ENCODE results near the gene CCDC112. TPM values are rescaled to one million over a fixed set of nuclear protein-coding genes. Genes with fewer than 3 reads are reported as not detected.
"Not testable (repeated sequence)": the region's sequence is repeated elsewhere in the genome, so short reads cannot be mapped to it uniquely, and the experiment has no call there.

CCDC112 gene
- polyA plus RNA-seq, 6 donors from 2014 or later, result 7.2 to 17.2 (median 11.4) TPM

GRCh38 chr5:115328617-115329274 is 32.3 kb upstream of the CCDC112 start:
- H3K4me3 Mint-ChIP-seq, result peak overlapping the region in 1 of 8 donors; percentile 46
- DNase-seq; H3K27ac Mint-ChIP-seq; ATAC-seq (ENCODE audit: low read depth in 2 of 2); H3K9me3 Mint-ChIP-seq; H3K36me3 Mint-ChIP-seq: not testable (repeated sequence)
- H3K4me1 Mint-ChIP-seq, result peaks cover 7 to 18% (median 15%) of the 10 kb centered on the region in 3 donors
- peaks cover 8 to 25% (median 12%) of the 10 kb centered on the region in 3 donors for H3K27me3 Mint-ChIP-seq

DNA sequence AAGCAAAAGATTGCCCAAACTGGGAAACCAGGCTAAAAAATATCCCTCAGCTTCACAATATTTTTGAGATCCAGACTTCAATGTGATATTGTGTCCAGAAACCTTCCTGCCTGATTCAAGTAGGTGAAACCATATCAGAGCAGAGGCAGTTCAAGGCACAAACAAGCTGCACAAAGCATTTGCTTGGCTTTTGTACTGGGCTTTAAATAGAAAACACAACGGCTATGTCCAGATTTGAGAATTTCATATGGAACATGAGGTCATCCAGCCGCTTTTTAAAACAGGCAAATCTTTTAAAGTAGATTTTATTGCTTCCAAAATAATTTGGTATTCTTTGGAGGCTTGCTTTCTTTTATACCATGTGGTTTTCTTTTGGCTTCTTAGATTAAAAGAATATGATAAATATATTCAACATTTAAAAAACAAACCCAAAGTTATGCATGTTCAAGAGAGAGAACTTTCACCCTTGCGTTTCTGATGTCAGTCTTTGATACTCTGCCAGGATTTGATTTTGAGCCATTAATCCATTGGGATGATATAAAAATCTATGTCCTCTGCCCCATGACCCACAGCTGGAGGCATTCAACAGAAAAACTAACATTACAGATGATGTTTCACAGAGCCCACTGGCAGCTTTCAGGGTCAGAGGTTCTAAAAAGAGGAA is 29.0 kb upstream of the CCDC112 start:
- H3K36me3 Mint-ChIP-seq, result no peaks in the 10 kb centered on the region
- no peak for ATAC-seq (ENCODE audit: low read depth in 2 of 2)
- peaks cover 4 to 13% (median 9%) of the 10 kb centered on the region in 3 donors for H3K4me1 Mint-ChIP-seq
- DNase-seq, result no peak
- H3K27ac Mint-ChIP-seq, result no peak overlapping the region
- peaks cover 0 to 5% (median 0%) of the 10 kb centered on the region in 7 donors for H3K9me3 Mint-ChIP-seq
- no peak overlapping the region for H3K4me3 Mint-ChIP-seq
- H3K27me3 Mint-ChIP-seq, result peaks cover 13 to 39% (median 25%) of the 10 kb centered on the region in 3 donors

DNA sequence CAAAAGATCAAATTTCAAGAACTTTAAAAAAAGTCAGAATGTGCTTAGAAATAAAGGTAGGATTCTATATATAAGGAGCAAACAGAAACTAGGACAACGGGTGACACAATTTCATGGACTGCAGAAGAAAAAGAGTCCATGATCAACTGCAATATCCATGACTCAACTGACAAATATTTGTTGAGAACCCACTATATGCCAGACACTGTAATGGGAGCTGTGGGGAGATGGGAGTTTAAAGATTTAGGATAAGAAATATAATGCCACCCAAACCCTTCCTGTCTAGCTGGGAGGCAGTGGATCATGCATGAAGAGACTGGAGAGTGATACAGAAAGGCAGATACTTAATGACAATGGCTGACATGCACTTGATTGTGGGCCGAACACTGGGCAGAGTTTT is 27.6 kb upstream of the CCDC112 start:
- Mint-ChIP-seq H3K36me3 (no peaks in the 10 kb centered on the region), H3K4me1 (peaks cover 0 to 9% (median 7%) of the 10 kb centered on the region in 3 donors), H3K27ac (no peak overlapping the region), H3K9me3 (peaks cover 0 to 5% (median 0%) of the 10 kb centered on the region in 7 donors), H3K4me3 (no peak overlapping the region), H3K27me3 (peaks cover 22 to 48% (median 31%) of the 10 kb centered on the region in 3 donors)
- ATAC-seq (ENCODE audit: low read depth in 2 of 2), result no peak
- no peak for DNase-seq

DNA sequence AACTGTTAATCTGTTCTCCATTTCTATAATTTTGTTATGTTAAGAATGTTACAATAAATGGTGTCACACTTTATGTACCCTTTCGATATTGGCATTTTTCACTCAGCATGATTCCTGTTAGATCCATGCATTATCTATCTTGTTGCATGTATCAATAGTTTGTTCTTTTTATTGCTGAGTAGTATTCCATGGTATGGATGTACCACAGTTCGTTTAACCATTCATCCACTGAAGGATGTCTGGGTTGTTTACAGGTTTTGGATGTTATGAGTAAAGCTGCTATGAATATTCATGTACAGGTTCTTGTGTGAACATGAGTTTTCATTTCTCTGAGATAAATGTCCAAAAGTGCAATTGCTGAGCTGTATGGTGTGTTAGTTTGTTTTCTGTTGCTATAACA is 26.3 kb upstream of the CCDC112 start:
- ATAC-seq (ENCODE audit: low read depth in 2 of 2), result no peak
- no peaks in the 10 kb centered on the region for H3K4me1 Mint-ChIP-seq
- peaks cover 22 to 47% (median 39%) of the 10 kb centered on the region in 3 donors for H3K27me3 Mint-ChIP-seq
- peaks cover 0 to 5% (median 0%) of the 10 kb centered on the region in 7 donors for H3K9me3 Mint-ChIP-seq
- H3K36me3 Mint-ChIP-seq, result no peaks in the 10 kb centered on the region
- DNase-seq, result no peak
- H3K4me3 Mint-ChIP-seq, result no peak overlapping the region
- H3K27ac Mint-ChIP-seq, result no peak overlapping the region

DNA sequence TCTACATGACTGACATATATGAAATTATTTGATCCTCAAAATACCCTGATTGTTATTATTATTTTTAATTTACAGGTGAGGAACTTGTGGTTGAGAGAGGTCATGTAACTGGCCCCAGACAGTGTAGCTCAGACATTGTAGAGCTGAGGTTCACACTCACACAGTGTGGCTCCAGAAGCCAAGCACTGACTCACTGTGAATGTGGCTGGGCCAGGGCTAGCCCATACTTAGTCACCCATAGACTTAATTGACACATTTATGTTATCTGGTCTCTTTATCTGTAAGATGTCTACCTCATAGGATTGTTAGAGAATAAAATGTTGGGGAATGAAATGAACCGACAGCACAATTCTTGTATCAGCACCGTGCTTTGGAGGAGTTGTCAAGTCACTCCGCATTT is 24.9 kb upstream of the CCDC112 start:
- no peak for ATAC-seq (ENCODE audit: low read depth in 2 of 2)
- H3K27me3 Mint-ChIP-seq, result peaks cover 22 to 48% (median 44%) of the 10 kb centered on the region in 3 donors

DNA sequence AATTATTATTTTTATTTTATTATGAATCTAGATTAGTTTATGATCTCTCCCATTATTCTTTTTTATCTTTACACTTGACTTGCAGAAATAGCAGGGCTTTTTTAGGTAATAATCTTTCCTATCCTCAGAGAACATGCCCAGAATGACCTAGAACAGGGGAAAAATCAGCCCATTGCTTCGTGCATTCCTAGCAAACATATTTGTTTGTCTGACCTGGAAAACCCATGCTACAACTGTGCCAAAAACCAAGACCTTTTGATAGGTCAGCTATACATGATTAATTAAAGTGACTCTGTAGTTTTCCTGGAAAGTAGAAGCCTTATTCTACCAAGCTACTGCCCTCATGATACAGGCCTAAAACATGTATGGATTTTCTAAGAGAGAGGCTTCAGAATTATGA is 24.1 kb upstream of the CCDC112 start:
- ATAC-seq (ENCODE audit: low read depth in 2 of 2) (no peak), DNase-seq (no peak)
- Mint-ChIP-seq H3K36me3 (no peaks in the 10 kb centered on the region), H3K27me3 (peaks cover 22 to 45% (median 44%) of the 10 kb centered on the region in 3 donors), H3K4me1 (no peaks in the 10 kb centered on the region), H3K4me3 (no peak overlapping the region), H3K9me3 (peaks cover 0 to 5% (median 0%) of the 10 kb centered on the region in 7 donors), H3K27ac (no peak overlapping the region)

More for the DNA sequence above, 24.9 kb upstream of the CCDC112 start:
- H3K9me3 Mint-ChIP-seq, result peaks cover 0 to 5% (median 0%) of the 10 kb centered on the region in 7 donors
- H3K36me3 Mint-ChIP-seq, result no peaks in the 10 kb centered on the region
- DNase-seq, result no peak
- no peak overlapping the region for H3K27ac Mint-ChIP-seq
- H3K4me3 Mint-ChIP-seq, result no peak overlapping the region
- H3K4me1 Mint-ChIP-seq, result no peaks in the 10 kb centered on the region

DNA sequence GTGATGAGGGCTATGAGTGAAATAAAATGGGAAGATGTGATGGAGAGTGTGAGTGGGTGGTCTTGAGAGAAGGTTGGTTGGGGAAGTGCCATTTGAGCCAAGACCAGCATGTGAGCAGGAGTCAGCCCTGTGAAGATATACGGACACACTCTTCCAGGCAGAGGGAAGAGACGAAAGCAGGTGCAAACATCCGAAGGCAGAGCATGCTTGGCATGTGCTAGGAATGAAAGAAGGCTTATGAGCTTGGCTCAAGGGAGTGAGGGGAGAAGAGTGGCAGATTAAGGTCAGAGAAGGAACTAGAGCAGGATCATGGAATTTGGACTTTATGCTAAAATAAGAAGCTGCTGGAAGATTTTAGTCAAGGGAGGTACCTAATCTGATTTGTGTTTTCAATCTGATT is 23.6 kb upstream of the CCDC112 start:
- DNase-seq (no peak), ATAC-seq (ENCODE audit: low read depth in 2 of 2) (no peak)
- Mint-ChIP-seq H3K27me3 (peaks cover 22 to 44% (median 44%) of the 10 kb centered on the region in 3 donors), H3K9me3 (peaks cover 0 to 5% (median 0%) of the 10 kb centered on the region in 7 donors), H3K4me3 (no peak overlapping the region), H3K36me3 (no peaks in the 10 kb centered on the region), H3K27ac (no peak overlapping the region), H3K4me1 (no peaks in the 10 kb centered on the region)

- peaks cover 13 to 38% (median 35%) of the 10 kb centered on the region in 3 donors for H3K27me3 Mint-ChIP-seq
- H3K9me3 Mint-ChIP-seq, result peaks cover 0 to 5% (median 0%) of the 10 kb centered on the region in 7 donors
- H3K36me3 Mint-ChIP-seq, result no peaks in the 10 kb centered on the region
- DNase-seq, result no peak
- H3K4me3 Mint-ChIP-seq, result no peak overlapping the region
- H3K4me1 Mint-ChIP-seq, result no peaks in the 10 kb centered on the region
- no peak overlapping the region for H3K27ac Mint-ChIP-seq
- no peak for ATAC-seq (ENCODE audit: low read depth in 2 of 2)
Measured at GRCh38 chr5:115319007-115319406, 22.6 kb upstream of the CCDC112 start.

DNA sequence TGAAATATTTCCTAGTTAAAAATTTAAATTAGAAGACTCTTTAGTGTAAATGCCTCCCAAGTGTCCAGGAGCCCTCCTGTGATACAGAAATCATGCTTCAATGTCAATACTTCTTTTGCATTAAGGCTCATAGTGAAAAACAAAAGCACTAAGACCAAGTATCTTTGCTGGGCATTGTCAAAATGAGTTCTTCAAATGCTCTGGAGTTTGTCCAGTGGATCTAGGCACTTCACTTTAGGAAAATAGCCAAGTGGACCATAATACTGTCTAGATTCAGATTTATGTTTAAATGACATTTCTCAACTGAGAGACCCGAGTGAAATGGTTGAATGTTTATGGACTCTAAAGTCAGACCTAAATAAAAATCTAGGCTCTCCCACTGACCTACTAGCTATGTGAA is 21.3 kb upstream of the CCDC112 start:
- H3K4me3 Mint-ChIP-seq, result no peak overlapping the region
- no peaks in the 10 kb centered on the region for H3K4me1 Mint-ChIP-seq
- no peak for DNase-seq
- H3K9me3 Mint-ChIP-seq, result peaks cover 0 to 4% (median 0%) of the 10 kb centered on the region in 7 donors
- no peak overlapping the region for H3K27ac Mint-ChIP-seq
- peaks cover 9 to 32% (median 30%) of the 10 kb centered on the region in 3 donors for H3K27me3 Mint-ChIP-seq
- no peak for ATAC-seq (ENCODE audit: low read depth in 2 of 2)
- no peaks in the 10 kb centered on the region for H3K36me3 Mint-ChIP-seq

DNA sequence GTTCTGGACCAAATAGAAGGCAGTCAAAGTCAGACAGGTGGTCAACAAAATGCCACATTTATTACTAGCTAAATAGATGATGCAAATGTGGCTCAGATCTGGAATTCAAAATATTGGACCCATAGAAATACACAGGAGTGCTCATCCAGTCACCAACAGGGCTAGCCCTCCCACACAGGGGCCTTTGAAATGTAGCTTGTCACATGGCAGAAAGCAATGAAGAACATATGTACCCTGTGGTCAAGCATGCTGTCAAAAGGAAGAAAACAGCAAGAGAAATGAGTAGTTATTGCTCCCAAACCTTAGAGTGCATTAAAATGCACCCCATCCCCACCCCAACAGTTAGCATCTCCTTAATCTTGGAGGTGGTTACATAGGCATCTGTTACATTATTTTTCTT is 20.9 kb upstream of the CCDC112 start:
- no peak for ATAC-seq (ENCODE audit: low read depth in 2 of 2)

DNA sequence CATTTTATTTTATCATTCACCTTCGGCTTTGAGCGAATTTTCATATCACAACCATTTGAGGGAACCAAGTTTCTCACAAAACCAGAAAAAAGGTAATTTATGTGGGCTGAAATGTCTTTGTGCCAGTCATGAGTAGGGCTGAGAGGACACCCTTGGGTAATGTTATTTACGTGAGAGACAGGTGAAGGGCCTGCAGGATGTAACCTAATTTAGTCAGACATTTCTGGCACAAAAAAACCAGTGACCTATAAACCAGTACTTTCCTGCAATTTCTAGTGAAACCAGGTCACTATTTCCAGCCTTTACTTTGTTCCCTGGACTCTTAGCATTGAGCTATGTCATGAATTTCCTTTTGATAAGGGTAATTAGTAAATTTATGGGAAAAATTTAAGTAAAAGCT is 17.2 kb upstream of the CCDC112 start:
- DNase-seq (no peak), ATAC-seq (ENCODE audit: low read depth in 2 of 2) (no peak)
- no peak overlapping the region for H3K27ac Mint-ChIP-seq

More for the DNA sequence above, 20.9 kb upstream of the CCDC112 start:
- H3K27me3 Mint-ChIP-seq, result peaks cover 9 to 31% (median 26%) of the 10 kb centered on the region in 3 donors
- no peak overlapping the region for H3K4me3 Mint-ChIP-seq
- H3K4me1 Mint-ChIP-seq, result no peaks in the 10 kb centered on the region
- H3K9me3 Mint-ChIP-seq, result no peaks in the 10 kb centered on the region
- no peak overlapping the region for H3K27ac Mint-ChIP-seq
- H3K36me3 Mint-ChIP-seq, result no peaks in the 10 kb centered on the region
- no peak for DNase-seq

DNA sequence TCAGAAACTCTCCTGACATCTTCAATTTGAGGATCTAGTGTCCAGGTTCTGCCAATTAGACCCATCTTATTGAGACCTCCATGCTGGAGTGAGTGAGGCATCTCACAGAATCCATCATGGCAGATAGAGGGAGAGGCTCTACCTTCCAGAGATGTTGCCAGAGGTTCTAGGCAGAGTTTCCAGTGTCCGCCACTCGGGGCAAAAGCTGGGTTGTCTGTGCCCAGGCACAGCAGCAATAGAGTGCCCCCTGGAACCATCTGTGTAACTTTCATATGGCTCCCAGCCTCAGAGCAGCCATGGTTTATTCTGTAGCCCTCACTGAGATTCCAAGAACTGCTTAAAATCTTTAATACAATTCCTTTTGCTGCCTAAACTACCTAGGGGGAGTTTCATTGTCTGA is 16.6 kb upstream of the CCDC112 start:
- Mint-ChIP-seq H3K4me1 (no peaks in the 10 kb centered on the region), H3K4me3 (no peak overlapping the region), H3K27ac (peak overlapping the region in 1 of 6 donors; percentile 19), H3K36me3 (no peaks in the 10 kb centered on the region), H3K27me3 (peaks cover 0 to 27% (median 14%) of the 10 kb centered on the region in 3 donors), H3K9me3 (no peaks in the 10 kb centered on the region)
- DNase-seq (no peak), ATAC-seq (ENCODE audit: low read depth in 2 of 2) (no peak)

More for the DNA sequence above, 17.2 kb upstream of the CCDC112 start:
- Mint-ChIP-seq H3K9me3 (no peaks in the 10 kb centered on the region), H3K4me3 (no peak overlapping the region), H3K27me3 (peaks cover 0 to 26% (median 12%) of the 10 kb centered on the region in 3 donors), H3K36me3 (no peaks in the 10 kb centered on the region), H3K4me1 (no peaks in the 10 kb centered on the region)

- Mint-ChIP-seq H3K27ac (no peak overlapping the region), H3K9me3 (no peaks in the 10 kb centered on the region), H3K36me3 (no peaks in the 10 kb centered on the region), H3K4me3 (no peak overlapping the region), H3K27me3 (peaks cover 0 to 28% (median 21%) of the 10 kb centered on the region in 3 donors), H3K4me1 (no peaks in the 10 kb centered on the region)
- peak; percentile 32 for DNase-seq
- peak in 1 of 2 donors; percentile 52 for ATAC-seq (ENCODE audit: low read depth in 2 of 2)
Measured at GRCh38 chr5:115309751-115310370, 13.4 kb upstream of the CCDC112 start.
